ENCODE results near the gene CTSC. TPM values are rescaled to one million over a fixed set of nuclear protein-coding genes. Genes with fewer than 3 reads are reported as not detected.

CTSC gene
- total and polyA plus RNA-seq, 9 of the 15 experiments (the other 6 are each of a cell fraction or from before 2014, with no cell fraction given): 113 to 403 (median 187) TPM

DNA sequence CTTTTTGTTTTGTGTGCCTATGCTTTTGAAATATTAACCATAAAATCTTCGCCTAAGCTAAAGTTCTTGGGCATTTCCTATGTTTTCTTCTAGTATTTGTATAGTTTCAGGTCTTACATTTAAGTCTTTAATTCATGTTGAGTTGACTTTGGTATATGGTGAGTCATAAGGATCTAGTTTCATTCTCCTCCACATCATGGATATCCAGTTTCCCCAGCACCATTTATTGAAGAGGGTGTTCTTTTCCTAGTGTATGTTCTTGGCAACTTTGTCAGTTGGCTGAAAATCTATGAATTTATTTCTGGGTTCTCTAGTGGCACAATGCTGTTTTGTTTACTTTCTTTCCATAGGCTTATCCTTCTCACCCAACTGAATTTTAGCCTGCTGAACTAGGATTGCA is 49.0 kb downstream of the CTSC start:
- Histone ChIP-seq H3K27me3 (ENCODE audit: control insufficient read depth in 2 of 2, insufficient read depth in 2 of 2, low read length in 2 of 2) (no peaks in the 10 kb centered on the region), H3K9me3 (replicated peaks; ENCODE audit: control insufficient read depth, insufficient read depth, low read depth, low read length) (no peaks in the 10 kb centered on the region), H3K36me3 (ENCODE audit: control insufficient read depth, insufficient read depth, low read length) (peaks cover 73% of the 10 kb centered on the region), H2AFZ (ENCODE audit: low read depth, low read length) (no peak overlapping the region), H3K9ac (ENCODE audit: insufficient read depth in 1 of 2, low read depth in 2 of 2, low read length in 2 of 2) (no peak overlapping the region), H3K4me3 (no peak overlapping the region), H3K9me1 (ENCODE audit: control insufficient read depth, insufficient read depth, low read length) (no peaks in the 10 kb centered on the region), H3K4me1 (replicated peaks in 1 of 2; ENCODE audit: control insufficient read depth in 2 of 2, insufficient read depth in 2 of 2, low read length in 2 of 2) (no peaks in the 10 kb centered on the region), H4K20me1 (replicated peaks; ENCODE audit: control insufficient read depth, insufficient read depth, low read length) (no peaks in the 10 kb centered on the region), H3K79me2 (ENCODE audit: control insufficient read depth, insufficient read depth, low read length) (no peaks in the 10 kb centered on the region), H3K4me2 (ENCODE audit: insufficient read depth, low read length) (no peak overlapping the region), H3K27ac (ENCODE audit: extremely low read depth, low read depth, low read length) (no peak overlapping the region)
- peak; percentile 15 for FAIRE-seq
- WGBS (ENCODE audit: insufficient coverage, low coverage, missing lambda C conversion rate): 100% methylated on average over 1 of the region's 1 CpG
- no peak for ATAC-seq
- in situ Hi-C loops (cut with MboI) (no loop called here), intact Hi-C loops (cut with micrococcal nuclease) (loop anchor here (10.0 kb wide), 1 partner anchor 934 kb away; no protein-coding TSS in a partner anchor)
- DNase-seq (ENCODE audit: extremely low read depth in 1 of 4, low spot score in 3 of 4): no peak
- no TSS peak for BruUV-seq (replicated peaks)
- CTCF ChIA-PET (ENCODE audit: low intra/inter-chr PET ratio): no interaction called here
- POLR2A ChIA-PET: no interaction called here
- TF ChIP-seq NCOA4 (IDR thresholded peaks at IDR 0.05; ENCODE audit: partially characterized antibody): no peak
- no peak for TF ChIP-seq POLR3G (IDR thresholded peaks at IDR 0.05; ENCODE audit: extremely low read depth, insufficient read length, insufficient replicate concordance)
- TF ChIP-seq SMARCA4 (IDR thresholded peaks at IDR 0.05): no peak
- no peak for TF ChIP-seq PTRF (tag; IDR thresholded peaks at IDR 0.05)
- TF ChIP-seq, protein P1, sequence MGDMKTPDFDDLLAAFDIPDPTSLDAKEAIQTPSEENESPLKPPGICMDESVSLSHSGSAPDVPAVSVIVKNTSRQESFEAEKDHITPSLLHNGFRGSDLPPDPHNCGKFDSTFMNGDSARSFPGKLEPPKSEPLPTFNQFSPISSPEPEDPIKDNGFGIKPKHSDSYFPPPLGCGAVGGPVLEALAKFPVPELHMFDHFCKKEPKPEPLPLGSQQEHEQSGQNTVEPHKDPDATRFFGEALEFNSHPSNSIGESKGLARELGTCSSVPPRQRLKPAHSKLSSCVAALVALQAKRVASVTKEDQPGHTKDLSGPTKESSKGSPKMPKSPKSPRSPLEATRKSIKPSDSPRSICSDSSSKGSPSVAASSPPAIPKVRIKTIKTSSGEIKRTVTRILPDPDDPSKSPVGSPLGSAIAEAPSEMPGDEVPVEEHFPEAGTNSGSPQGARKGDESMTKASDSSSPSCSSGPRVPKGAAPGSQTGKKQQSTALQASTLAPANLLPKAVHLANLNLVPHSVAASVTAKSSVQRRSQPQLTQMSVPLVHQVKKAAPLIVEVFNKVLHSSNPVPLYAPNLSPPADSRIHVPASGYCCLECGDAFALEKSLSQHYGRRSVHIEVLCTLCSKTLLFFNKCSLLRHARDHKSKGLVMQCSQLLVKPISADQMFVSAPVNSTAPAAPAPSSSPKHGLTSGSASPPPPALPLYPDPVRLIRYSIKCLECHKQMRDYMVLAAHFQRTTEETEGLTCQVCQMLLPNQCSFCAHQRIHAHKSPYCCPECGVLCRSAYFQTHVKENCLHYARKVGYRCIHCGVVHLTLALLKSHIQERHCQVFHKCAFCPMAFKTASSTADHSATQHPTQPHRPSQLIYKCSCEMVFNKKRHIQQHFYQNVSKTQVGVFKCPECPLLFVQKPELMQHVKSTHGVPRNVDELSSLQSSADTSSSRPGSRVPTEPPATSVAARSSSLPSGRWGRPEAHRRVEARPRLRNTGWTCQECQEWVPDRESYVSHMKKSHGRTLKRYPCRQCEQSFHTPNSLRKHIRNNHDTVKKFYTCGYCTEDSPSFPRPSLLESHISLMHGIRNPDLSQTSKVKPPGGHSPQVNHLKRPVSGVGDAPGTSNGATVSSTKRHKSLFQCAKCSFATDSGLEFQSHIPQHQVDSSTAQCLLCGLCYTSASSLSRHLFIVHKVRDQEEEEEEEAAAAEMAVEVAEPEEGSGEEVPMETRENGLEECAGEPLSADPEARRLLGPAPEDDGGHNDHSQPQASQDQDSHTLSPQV (IDR thresholded peaks at IDR 0.05): no peak
- TF ChIP-seq TOE1 (IDR thresholded peaks at IDR 0.05; ENCODE audit: borderline replicate concordance): no peak
- TF ChIP-seq TOE1 (CRISPR knock-in tag; IDR thresholded peaks at IDR 0.05; ENCODE audit: borderline replicate concordance, low read depth): no peak
- TF ChIP-seq SMARCE1 (IDR thresholded peaks at IDR 0.05): no peak
- no peak for TF ChIP-seq CBX8 (IDR thresholded peaks at IDR 0.05; ENCODE audit: borderline replicate concordance, extremely low read depth, low read depth, low read length, poor library complexity, severe bottlenecking)
- no peak for TF ChIP-seq ZNF311 (CRISPR knock-in tag; IDR thresholded peaks at IDR 0.05)
- TF ChIP-seq, protein P2, sequence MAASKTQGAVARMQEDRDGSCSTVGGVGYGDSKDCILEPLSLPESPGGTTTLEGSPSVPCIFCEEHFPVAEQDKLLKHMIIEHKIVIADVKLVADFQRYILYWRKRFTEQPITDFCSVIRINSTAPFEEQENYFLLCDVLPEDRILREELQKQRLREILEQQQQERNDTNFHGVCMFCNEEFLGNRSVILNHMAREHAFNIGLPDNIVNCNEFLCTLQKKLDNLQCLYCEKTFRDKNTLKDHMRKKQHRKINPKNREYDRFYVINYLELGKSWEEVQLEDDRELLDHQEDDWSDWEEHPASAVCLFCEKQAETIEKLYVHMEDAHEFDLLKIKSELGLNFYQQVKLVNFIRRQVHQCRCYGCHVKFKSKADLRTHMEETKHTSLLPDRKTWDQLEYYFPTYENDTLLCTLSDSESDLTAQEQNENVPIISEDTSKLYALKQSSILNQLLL (CRISPR knock-in tag; IDR thresholded peaks at IDR 0.05; ENCODE audit: borderline replicate concordance): no peak
- TF ChIP-seq ZEB2 (IDR thresholded peaks at IDR 0.05): no peak
- no peak for TF ChIP-seq CBX2 (IDR thresholded peaks at IDR 0.05; ENCODE audit: insufficient read depth, low read length, poor library complexity, severe bottlenecking)
- TF ChIP-seq ETV6 (IDR thresholded peaks at IDR 0.05; ENCODE audit: borderline replicate concordance in 1 of 2, low read depth in 2 of 2, low read length in 1 of 2): no peak
- no peak for TF ChIP-seq ETV6 (CRISPR knock-in tag; IDR thresholded peaks at IDR 0.05; ENCODE audit: borderline replicate concordance)
- TF ChIP-seq, protein P3, sequence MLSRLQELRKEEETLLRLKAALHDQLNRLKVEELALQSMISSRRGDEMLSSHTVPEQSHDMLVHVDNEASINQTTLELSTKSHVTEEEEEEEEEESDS (CRISPR knock-in tag; IDR thresholded peaks at IDR 0.05): no peak
- no peak for TF ChIP-seq BDP1 (IDR thresholded peaks at IDR 0.05; ENCODE audit: insufficient read depth, insufficient read length)
- no peak for TF ChIP-seq KDM4B (IDR thresholded peaks at IDR 0.05; ENCODE audit: borderline replicate concordance in 2 of 2, low read depth in 1 of 2)

Data from K562 (cell line).